ENCODE data around the gene ZIC4.

Gene ZIC4

DNA sequence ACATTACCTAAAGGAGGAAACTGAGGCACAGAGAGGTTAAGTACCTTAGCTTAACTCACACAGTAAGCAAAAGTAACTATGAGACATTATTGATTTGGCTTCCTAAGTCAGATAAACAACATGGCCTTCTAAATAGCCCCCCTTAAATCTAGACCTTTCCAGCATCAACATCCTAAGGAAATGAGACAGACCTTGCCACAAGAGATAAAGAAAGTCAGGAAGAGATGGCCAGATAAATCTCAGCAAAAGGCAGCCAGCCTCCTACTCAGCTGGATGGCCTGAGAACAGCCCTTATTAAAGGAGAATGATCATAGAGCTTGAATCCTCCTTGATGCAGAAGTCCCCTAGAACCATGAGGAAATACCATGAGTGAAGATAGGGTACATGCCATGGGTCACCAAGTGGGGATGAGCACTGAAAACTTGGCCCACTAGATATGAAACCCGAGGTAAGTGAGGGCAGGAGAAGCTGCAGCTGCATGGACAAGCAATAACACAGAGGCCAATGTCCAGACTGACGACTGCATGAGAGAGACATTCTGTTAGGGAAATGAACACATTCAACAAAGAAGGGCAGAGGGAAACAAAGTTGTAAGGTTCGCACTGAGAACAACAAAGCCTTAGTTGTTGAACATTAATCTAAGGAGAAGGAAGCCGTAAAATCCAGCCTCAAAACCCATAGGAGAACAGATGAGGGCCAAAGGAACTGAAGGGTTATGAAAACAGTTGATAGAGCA lies 69.6 kb downstream of the ZIC4 start:
- DNase-seq: no peak

All from activated naive CD4-positive, alpha-beta T cell treated with Interleukin-2 at 50 U/mL for 16 hours (primary cell).